HCT116 (cell line): ENCODE data around the gene OR7G1.

Experiments
- ATF3 ChIP-seq: IDR thresholded peaks from 2 replicates; pipeline ENCODE4 v1.6.1; 2012
- CTCF ChIP-seq, 3 experiments: fragments of 200-600 bp in 1 of 3; sonication (generic) in 1 of 3; IDR thresholded peaks in 2 of 3; conservative IDR thresholded peaks in 1 of 3; 2 replicates each; pipeline ENCODE4 v1.5.1; 2012 to 2017; ENCODE audit warnings: low read depth in 2 of 3, low read length in 2 of 3, antibody characterized with exemption in 1 of 3, borderline replicate concordance in 1 of 3, control low read depth in 1 of 3, mild to moderate bottlenecking in 1 of 3, mixed read lengths in 1 of 3, mixed run types in 1 of 3, moderate library complexity in 1 of 3; ENCODE audit not compliant: insufficient read depth in 1 of 3
- EGR1 ChIP-seq: IDR thresholded peaks from 2 replicates; pipeline ENCODE4 v1.6.1; 2012; ENCODE audit warnings: low read depth
- EZH2 ChIP-seq: fragments of 200-600 bp; sonication (generic); IDR thresholded peaks from 2 replicates; pipeline ENCODE4 v1.6.1; 2017; ENCODE audit warnings: antibody characterized with exemption, mixed run types
- JUND ChIP-seq: IDR thresholded peaks from 2 replicates; pipeline ENCODE4 v1.6.1; 2012
- POLR2A ChIP-seq: IDR thresholded peaks from 2 replicates; pipeline ENCODE4 v1.7.0; 2011; ENCODE audit warnings: borderline replicate concordance; ENCODE audit not compliant: insufficient read depth, insufficient read length; ENCODE audit errors: extremely low read depth
- POLR2AphosphoS5 ChIP-seq: IDR thresholded peaks from 2 replicates; pipeline ENCODE4 v1.6.1; 2011; ENCODE audit warnings: mild to moderate bottlenecking, low read depth, low read length, moderate library complexity
- REST ChIP-seq: IDR thresholded peaks from 2 replicates; pipeline ENCODE4 v1.6.1; 2012; ENCODE audit warnings: low read depth
- SIN3A ChIP-seq: IDR thresholded peaks from 2 replicates; pipeline ENCODE4 v1.6.1; 2012; ENCODE audit warnings: low read depth
- TCF7L2 ChIP-seq: IDR thresholded peaks from 2 replicates; pipeline ENCODE4 v1.7.0; 2011; ENCODE audit warnings: borderline replicate concordance, inconsistent platforms; ENCODE audit not compliant: insufficient read depth, insufficient read length; ENCODE audit errors: extremely low read depth

- TF ChIP-seq ATF3 (no peak), CTCF (IDR thresholded peaks at IDR 0.05 in 2 of 3, conservative IDR thresholded peaks at IDR 0.05 in 1 of 3; ENCODE audit: borderline replicate concordance in 1 of 3, insufficient read depth in 1 of 3, low read depth in 2 of 3, low read length in 2 of 3) (no peak), POLR2AphosphoS5 (no peak), JUND (no peak), EZH2 (no peak), EGR1 (no peak), POLR2A (no peak), SIN3A (no peak), REST (no peak), TCF7L2 (no peak)
Observed at GRCh38 chr19:9149997-9150396, 34.4 kb upstream of the OR7G1 start.
